Renal pelvis (tissue), 4 donors: ENCODE measurements around the gene KIAA0319L. TPM values are rescaled to one million over a fixed set of nuclear protein-coding genes. Genes with fewer than 3 reads are reported as not detected.
"Not testable (repeated sequence)": the region's sequence is repeated elsewhere in the genome, so short reads cannot be mapped to it uniquely, and the experiment has no call there.

Experiments
- DNase-seq: peaks from one replicate; pipeline ENCODE4 v3.0.0-alpha.2; 2013
- polyA plus RNA-seq, 3 donors: library from polyadenylated mRNA; unstranded; fragments of 120-200 nt; gene quantifications; one replicate each; pipeline ENCODE4 v1.2.1, GENCODE V29; 2013; ENCODE audit not compliant: insufficient read length in 3 of 3

KIAA0319L gene
- polyA plus RNA-seq, 3 donors = 54.2 to 91.6 (median 86.6) TPM

GRCh38 chr1:35499652-35500176, 57.5 kb downstream of the KIAA0319L start:
- DNase-seq = no peak

GRCh38 chr1:35499231-35499630, 58.0 kb downstream of the KIAA0319L start:
- no peak for DNase-seq

DNA sequence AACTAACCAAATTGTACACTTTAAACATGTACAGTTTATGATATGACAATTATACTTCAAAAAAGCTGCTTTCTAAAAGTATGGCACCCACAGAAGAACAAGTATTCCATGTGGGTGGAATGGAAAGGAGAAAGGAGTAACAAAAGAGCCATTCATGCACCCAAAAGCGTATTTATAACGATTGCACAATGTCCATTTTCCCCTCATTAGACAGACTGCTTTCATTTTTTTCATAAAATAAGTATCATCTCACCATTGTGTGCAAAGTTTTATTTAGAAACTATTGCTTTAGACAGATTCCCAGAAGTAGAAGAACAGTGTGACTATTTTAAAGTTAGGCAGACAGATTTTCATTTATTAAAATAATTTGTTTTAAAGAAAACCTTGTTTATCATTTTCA, 59.6 kb downstream of the KIAA0319L start:
- DNase-seq = no peak

- no peak for DNase-seq
These were observed 67.0 kb downstream of the KIAA0319L start for GRCh38 chr1:35490250-35490649.

DNA sequence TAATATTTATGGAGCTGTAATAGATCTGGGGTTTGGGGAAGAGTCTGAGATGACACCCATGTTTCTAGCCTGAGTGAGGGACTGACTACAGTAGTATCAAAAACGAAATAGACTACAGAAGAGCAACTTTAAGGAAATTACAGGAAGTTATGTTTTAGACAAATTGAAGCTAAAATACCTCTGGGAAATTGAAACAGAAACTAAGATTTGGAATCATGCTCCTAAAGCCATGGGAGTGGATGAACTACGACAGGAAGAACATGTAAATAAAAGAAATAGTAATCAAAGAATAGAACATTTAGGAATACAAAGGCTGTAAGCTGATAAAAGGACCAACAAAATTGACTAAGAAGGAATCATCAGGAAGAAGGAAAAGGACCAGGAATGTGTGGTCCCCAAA, 68.9 kb downstream of the KIAA0319L start:
- DNase-seq = no peak

DNA sequence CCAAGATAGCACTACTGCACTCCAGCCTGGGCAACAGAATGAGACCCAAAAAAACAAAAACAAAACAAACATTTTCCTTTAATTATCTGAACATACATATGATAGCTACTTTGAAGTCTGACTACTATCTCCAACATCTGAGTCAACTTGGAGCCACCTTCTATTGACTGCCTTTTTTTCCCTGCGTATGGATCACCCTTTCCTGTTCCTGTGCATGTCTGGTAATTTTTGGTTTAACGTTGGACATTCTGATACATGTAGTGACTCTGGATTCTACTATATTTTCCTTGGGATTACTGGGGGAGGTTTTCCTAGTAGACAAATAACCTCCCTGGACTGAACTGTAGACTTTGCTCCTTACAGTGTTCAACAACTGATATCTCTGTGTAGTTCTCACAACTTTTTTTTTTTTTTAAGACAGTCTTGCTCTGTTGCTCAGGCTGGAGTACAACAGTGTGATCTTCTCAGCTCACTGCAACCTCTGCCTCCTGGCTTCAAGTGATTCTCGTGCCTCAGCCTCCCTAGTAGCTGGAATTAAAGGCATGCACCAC, 70.3 kb downstream of the KIAA0319L start:
- no peak for DNase-seq

- no peak for DNase-seq
These were observed 76.0 kb downstream of the KIAA0319L start for GRCh38 chr1:35481229-35481628.

DNA sequence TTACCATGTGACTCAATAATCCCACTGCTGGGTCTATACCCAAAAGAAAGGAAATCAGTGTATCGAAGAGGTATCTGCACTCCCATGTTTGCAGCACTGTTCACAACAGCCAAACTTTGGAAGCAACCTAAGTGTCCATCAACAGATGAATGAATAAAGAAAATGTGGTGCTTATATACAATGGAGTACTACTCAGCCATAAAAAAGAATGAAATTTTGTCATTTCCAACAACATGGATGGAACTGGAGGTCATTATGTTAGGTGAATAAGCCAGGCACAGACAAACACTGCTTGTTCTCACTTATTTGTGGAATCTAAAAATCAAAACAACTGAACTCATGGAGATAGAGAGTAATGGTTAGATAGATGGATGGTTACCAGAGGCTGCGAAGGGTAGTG, 79.3 kb downstream of the KIAA0319L start:
- DNase-seq = no peak

- DNase-seq = no peak
These were observed 81.1 kb downstream of the KIAA0319L start for GRCh38 chr1:35475856-35476674.

- no peak for DNase-seq
These were observed 81.8 kb downstream of the KIAA0319L start for GRCh38 chr1:35475356-35475755.

DNA sequence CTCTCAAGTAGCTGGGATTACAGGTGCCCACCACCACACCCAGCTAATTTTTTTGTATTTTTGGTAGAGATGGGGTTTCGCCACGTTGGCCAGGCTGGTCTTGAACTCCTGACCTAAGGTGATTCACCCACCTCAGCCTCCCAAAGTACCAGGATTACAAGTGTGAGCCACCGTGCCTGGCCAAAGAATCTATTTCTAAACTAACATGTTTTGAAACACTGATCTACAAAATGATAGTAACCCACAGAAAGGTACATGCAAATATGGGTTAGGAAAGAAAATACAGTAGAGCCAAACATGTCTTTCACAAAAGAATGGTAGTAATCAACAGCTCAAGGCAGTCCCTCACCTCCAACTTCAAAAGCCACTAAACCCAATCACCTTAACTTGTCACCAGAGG, 84.0 kb downstream of the KIAA0319L start:
- not testable (repeated sequence) for DNase-seq

- DNase-seq = no peak
These were observed 86.1 kb downstream of the KIAA0319L start for GRCh38 chr1:35470977-35471613.

GRCh38 chr1:35466120-35466519, 91.1 kb downstream of the KIAA0319L start:
- no peak for DNase-seq

GRCh38 chr1:35463749-35464148, 93.5 kb downstream of the KIAA0319L start:
- not testable (repeated sequence) for DNase-seq

GRCh38 chr1:35463232-35463631, 94.0 kb downstream of the KIAA0319L start:
- DNase-seq = no peak

GRCh38 chr1:35461966-35462651, 95.1 kb downstream of the KIAA0319L start:
- DNase-seq = no peak

GRCh38 chr1:35460796-35461195, 96.4 kb downstream of the KIAA0319L start:
- DNase-seq = no peak

DNA sequence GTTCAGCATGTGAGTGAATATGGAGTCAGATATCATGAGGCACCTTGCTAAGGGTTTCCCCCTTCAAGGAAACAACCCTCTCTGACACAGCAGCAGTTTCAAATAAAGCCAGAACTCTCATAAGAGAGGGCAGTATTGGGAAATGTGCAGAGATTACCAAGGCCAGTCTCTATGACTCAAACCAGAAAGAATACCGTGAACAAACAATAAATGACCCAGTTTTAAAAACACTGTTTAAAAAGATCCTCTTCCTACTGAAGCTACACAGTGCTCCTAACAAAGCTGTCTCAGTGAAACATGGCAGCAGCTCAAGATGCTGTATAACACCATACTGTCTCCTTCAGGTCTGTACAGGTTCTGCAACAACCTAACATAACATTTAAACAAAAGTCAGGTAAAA, 102.6 kb downstream of the KIAA0319L start:
- no peak for DNase-seq

GRCh38 chr1:35454176-35454575, 103.0 kb downstream of the KIAA0319L start:
- DNase-seq = no peak

DNA sequence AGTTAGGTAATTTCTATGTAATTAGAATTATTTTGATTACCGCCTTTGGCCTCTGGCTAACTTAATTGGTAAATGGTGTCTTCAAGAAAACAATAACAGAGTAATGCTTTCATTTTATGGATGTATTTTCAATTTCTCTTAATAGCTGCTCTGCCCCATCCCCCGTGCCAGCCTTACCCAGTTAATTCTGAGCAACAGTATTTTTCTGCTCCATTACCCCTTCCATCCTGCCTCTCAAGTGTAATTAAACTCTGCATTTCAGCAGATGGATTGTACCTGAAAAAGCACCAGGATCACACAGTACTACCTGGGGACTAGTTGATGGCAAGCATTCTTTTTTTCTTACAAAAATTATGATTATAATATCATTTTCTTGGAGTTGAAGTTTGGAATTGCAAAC, 104.2 kb downstream of the KIAA0319L start:
- peak; percentile 17 for DNase-seq

DNA sequence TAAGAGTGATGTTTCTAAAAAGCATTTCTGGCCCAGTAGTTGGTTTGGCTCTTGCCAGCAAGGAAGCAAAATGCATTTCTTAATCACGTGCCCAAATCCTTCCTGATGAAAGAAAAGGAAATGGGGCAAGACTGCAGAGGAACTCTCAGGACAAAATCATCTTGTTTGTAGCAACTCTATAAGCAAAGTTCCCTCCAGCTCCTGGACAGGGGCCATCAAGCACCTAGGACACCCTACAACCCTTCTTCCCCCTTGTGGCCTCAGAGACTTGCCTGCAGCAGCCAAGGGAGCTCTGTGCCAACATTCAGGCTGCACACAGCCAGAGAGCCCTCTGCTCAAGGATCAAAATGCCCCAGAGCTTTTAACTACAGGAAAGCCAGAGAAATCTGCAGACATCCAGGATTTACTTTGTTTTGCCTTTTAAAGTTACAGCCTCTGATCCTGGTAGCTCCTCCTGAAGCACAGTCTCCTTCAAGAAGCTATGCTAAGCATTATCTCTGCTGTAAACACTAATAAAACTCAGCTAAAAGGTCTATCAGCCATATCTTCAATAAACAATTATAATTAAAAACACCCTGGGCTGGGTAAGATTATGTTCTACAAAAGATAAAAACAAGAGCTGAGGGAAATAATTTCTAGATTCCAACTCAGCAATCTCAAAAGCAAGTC, 105.0 kb downstream of the KIAA0319L start:
- no peak for DNase-seq

DNA sequence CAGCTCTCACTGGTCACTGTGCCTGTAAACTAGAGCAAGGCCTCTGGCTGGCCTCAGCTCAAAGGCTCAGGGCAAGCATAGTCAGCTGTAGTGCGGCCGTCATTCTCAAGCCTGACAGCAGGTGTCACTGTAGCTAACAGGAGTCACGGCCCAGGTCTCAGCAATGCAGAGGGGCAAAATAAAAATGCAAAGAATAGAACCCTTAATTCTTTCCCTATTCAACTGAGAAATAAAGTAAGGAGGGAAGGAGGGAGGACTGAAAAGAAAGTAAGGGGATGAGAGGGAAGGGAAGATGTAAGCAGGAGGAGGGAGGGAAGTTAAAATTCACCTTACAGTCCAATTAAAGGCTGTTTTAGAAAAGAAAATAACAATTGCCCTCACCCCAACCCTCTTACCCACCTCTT, 106.1 kb downstream of the KIAA0319L start:
- DNase-seq = peak; percentile 62
